CD14-positive monocyte (primary cell): ENCODE measurements around the gene CELF1. TPM values are rescaled to one million over a fixed set of nuclear protein-coding genes. Genes with fewer than 3 reads are reported as not detected.

Source experiments
- DNase-seq, 3 donors: peaks; one replicate each; pipeline ENCODE4 v3.0.0-alpha.2; 2011 to 2022
- H2AFZ ChIP-seq: 2 replicates; pipeline ENCODE4 v1.6.0; 2012; ENCODE audit warnings: mild to moderate bottlenecking, low read depth, low read length, inconsistent platforms; ENCODE audit not compliant: insufficient read depth, poor library complexity, severe bottlenecking
- H3K27ac ChIP-seq, 2 donors: 1 replicate in 1 of 2; 2 replicates in 1 of 2; pipeline ENCODE4 v1.5.1; 2012 to 2013; ENCODE audit warnings: low read length in 2 of 2, control low read depth in 1 of 2, inconsistent platforms in 1 of 2, low read depth in 1 of 2, mild to moderate bottlenecking in 1 of 2
- H3K27me3 ChIP-seq, 2 donors: one replicate each; pipeline versions ENCODE4 v1.6.0 to v1.6.1; 2011 to 2013; ENCODE audit warnings: low read length in 2 of 2; ENCODE audit not compliant: control insufficient read depth in 2 of 2, insufficient read depth in 2 of 2
- H3K36me3 ChIP-seq, 2 donors: replicated peaks in 1 of 2; 1 replicate in 1 of 2; 2 replicates in 1 of 2; pipeline versions ENCODE4 v1.5.1 to v1.6.1; 2012 to 2013; ENCODE audit warnings: low read length in 2 of 2, control low read depth in 1 of 2, inconsistent platforms in 1 of 2, mild to moderate bottlenecking in 1 of 2; ENCODE audit not compliant: insufficient read depth in 2 of 2, control insufficient read depth in 1 of 2
- H3K4me1 ChIP-seq, 2 donors: 1 replicate in 1 of 2; 2 replicates in 1 of 2; pipeline versions ENCODE4 v1.5.1 to v1.6.1; 2012 to 2013; ENCODE audit warnings: low read length in 2 of 2, control low read depth in 1 of 2, inconsistent platforms in 1 of 2, mild to moderate bottlenecking in 1 of 2, moderate library complexity in 1 of 2; ENCODE audit not compliant: insufficient read depth in 2 of 2, control insufficient read depth in 1 of 2
- H3K4me2 ChIP-seq: replicated peaks from 2 replicates; pipeline ENCODE3; 2012; ENCODE audit warnings: low read length, moderate library complexity, mild to moderate bottlenecking; ENCODE audit not compliant: poor library complexity, severe bottlenecking; ENCODE audit errors: extremely low read depth
- H3K4me3 ChIP-seq, 3 experiments: fragments of 200-600 bp in 1 of 3; sonication (generic) in 1 of 3; replicated peaks in 1 of 3; 1 replicate in 2 of 3; 2 replicates in 1 of 3; pipeline ENCODE4 v1.5.1; 2011 to 2013; ENCODE audit warnings: low read length in 3 of 3, mild to moderate bottlenecking in 3 of 3, control low read depth in 2 of 3, low read depth in 2 of 3, inconsistent platforms in 1 of 3, moderate library complexity in 1 of 3
- H3K79me2 ChIP-seq: 2 replicates; pipeline ENCODE4 v1.6.0; 2012; ENCODE audit warnings: mild to moderate bottlenecking, control low read depth, inconsistent platforms, low read length, moderate library complexity; ENCODE audit not compliant: insufficient read depth
- H3K9ac ChIP-seq: 2 replicates; pipeline ENCODE4 v1.6.0; 2017; ENCODE audit warnings: low read length, mild to moderate bottlenecking; ENCODE audit not compliant: insufficient read depth, poor library complexity, severe bottlenecking
- H3K9me3 ChIP-seq, 2 donors: replicated peaks in 1 of 2; 1 replicate in 1 of 2; 2 replicates in 1 of 2; pipeline versions ENCODE4 v1.5.1 to v1.6.1; 2012 to 2013; ENCODE audit warnings: low read length in 2 of 2, control low read depth in 1 of 2; ENCODE audit not compliant: control insufficient read depth in 1 of 2, insufficient read depth in 1 of 2
- H4K20me1 ChIP-seq: 2 replicates; pipeline ENCODE4 v1.6.0; 2012; ENCODE audit warnings: mild to moderate bottlenecking, low read length, control low read depth, moderate library complexity; ENCODE audit not compliant: insufficient read depth
- H3K27ac Mint-ChIP-seq, 7 donors: one replicate each; pipeline ENCODE4 v1.8.0; 2020; ENCODE audit warnings: mild to moderate bottlenecking in 7 of 7, mixed read lengths in 7 of 7, moderate library complexity in 6 of 7, inconsistent platforms in 2 of 7
- H3K27me3 Mint-ChIP-seq, 3 donors: one replicate each; pipeline ENCODE4 v1.8.0; 2021 to 2022; ENCODE audit warnings: low read depth in 3 of 3, mild to moderate bottlenecking in 3 of 3, mixed read lengths in 3 of 3, moderate library complexity in 3 of 3, inconsistent platforms in 1 of 3
- H3K36me3 Mint-ChIP-seq, 2 donors: one replicate each; pipeline ENCODE4 v1.8.0; 2020; ENCODE audit warnings: mixed read lengths in 2 of 2, inconsistent platforms in 1 of 2, mild to moderate bottlenecking in 1 of 2
- H3K4me1 Mint-ChIP-seq: one replicate; pipeline ENCODE4 v1.8.0; 2020; ENCODE audit warnings: mild to moderate bottlenecking, mixed read lengths
- H3K4me3 Mint-ChIP-seq, 2 donors: one replicate each; pipeline ENCODE4 v1.8.0; 2020; ENCODE audit warnings: mild to moderate bottlenecking in 2 of 2, mixed read lengths in 2 of 2, moderate library complexity in 1 of 2
- H3K9me3 Mint-ChIP-seq, 7 donors: one replicate each; pipeline ENCODE4 v1.8.0; 2020 to 2022; ENCODE audit warnings: mixed read lengths in 7 of 7, mild to moderate bottlenecking in 6 of 7, moderate library complexity in 6 of 7, inconsistent platforms in 2 of 7
- WGBS: methylation state at CpG from one replicate; pipeline ENCODE4 v1.1.5; 2013; ENCODE audit warnings: missing lambda C conversion rate; ENCODE audit not compliant: insufficient coverage; 5-methylcytosine and 5-hydroxymethylcytosine counted together
- intact Hi-C, 2 donors: fragments of 100-400 bp; cut with micrococcal nuclease; formaldehyde crosslinking; loops; one replicate each; pipeline versions ENCODE4 v1.15.0 to v1.15.1; 2023
- polyA plus RNA-seq, 3 donors: library from polyadenylated mRNA; depleted of rRNA in 1 of 3; unstranded in 2 of 3; stranded (reverse) in 1 of 3; fragments of 300-500 nt in 2 of 3; fragments of >200 nt in 1 of 3; fragmentation: Illumina TruSeq in 2 of 3; gene quantifications; 1 replicate in 2 of 3; 2 replicates in 1 of 3; pipeline ENCODE4 v1.2.3, GENCODE V29; 2012 to 2021
- TF ChIP-seq, protein P1 (sequence below): fragments of 200-600 bp; IDR thresholded peaks from one replicate; pipeline ENCODE4 v1.8.0; 2022; ENCODE audit warnings: antibody characterized with exemption, mild to moderate bottlenecking

CELF1 gene
- polyA plus RNA-seq, 3 donors = 27.2 to 117 (median 39.9) TPM

DNA sequence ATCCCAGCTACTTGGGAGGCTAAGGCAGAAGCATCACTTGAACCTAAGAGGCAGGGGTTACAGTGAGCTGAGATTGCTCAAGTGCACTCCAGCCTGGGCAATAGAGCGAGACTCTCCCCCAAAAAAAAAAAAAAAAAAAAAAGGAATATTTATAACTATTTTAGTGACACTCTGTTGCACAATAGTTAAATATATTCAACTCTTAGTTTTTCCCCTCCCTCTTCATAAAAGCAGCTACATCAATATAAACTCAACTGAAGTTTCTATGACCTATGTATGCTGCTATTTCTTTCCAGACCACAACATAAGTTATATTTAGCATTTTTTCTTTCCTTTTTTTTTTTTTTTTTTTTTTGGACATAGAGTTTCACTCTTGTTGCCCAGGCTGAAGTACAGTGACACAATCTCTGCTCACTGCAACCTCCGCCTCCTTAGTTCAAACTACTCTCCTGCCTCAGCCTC lies 19.2 kb downstream of the CELF1 start:
- peaks cover 6 to 34% of the 10 kb centered on the region in 2 donors for H3K36me3 Mint-ChIP-seq
- DNase-seq = peak in 1 of 3 donors; percentile 37
- no peak overlapping the region for H3K4me3 Mint-ChIP-seq
- H2AFZ ChIP-seq = no peak overlapping the region
- H3K27me3 Mint-ChIP-seq = peaks cover 0 to 1% (median 0%) of the 10 kb centered on the region in 3 donors
- H3K27ac Mint-ChIP-seq = peak overlapping the region; percentile 66 to 89 (median 82)
- TF ChIP-seq, protein P1, sequence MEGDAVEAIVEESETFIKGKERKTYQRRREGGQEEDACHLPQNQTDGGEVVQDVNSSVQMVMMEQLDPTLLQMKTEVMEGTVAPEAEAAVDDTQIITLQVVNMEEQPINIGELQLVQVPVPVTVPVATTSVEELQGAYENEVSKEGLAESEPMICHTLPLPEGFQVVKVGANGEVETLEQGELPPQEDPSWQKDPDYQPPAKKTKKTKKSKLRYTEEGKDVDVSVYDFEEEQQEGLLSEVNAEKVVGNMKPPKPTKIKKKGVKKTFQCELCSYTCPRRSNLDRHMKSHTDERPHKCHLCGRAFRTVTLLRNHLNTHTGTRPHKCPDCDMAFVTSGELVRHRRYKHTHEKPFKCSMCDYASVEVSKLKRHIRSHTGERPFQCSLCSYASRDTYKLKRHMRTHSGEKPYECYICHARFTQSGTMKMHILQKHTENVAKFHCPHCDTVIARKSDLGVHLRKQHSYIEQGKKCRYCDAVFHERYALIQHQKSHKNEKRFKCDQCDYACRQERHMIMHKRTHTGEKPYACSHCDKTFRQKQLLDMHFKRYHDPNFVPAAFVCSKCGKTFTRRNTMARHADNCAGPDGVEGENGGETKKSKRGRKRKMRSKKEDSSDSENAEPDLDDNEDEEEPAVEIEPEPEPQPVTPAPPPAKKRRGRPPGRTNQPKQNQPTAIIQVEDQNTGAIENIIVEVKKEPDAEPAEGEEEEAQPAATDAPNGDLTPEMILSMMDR = no peak
- H4K20me1 ChIP-seq = peaks cover 100% of the 10 kb centered on the region
- peaks cover 31% of the 10 kb centered on the region for H3K4me1 Mint-ChIP-seq
- peaks cover 100% of the 10 kb centered on the region for H3K79me2 ChIP-seq
- H3K9me3 Mint-ChIP-seq = no peaks in the 10 kb centered on the region
- intact Hi-C loops = no loop called here
- H3K4me2 ChIP-seq = no peak overlapping the region
- no peaks in the 10 kb centered on the region for H3K27me3 ChIP-seq
- H3K27ac ChIP-seq = peak overlapping the region; percentile 57 to 61
- no peaks in the 10 kb centered on the region for H3K9me3 ChIP-seq
- peaks cover 13 to 29% of the 10 kb centered on the region in 2 donors for H3K4me1 ChIP-seq
- H3K4me3 ChIP-seq = no peak overlapping the region
- H3K9ac ChIP-seq = no peak overlapping the region
- no CpG with 5 or more reads among the region's 2 CpGs for WGBS
- peaks cover 16% of the 10 kb centered on the region in 2 donors for H3K36me3 ChIP-seq

DNA sequence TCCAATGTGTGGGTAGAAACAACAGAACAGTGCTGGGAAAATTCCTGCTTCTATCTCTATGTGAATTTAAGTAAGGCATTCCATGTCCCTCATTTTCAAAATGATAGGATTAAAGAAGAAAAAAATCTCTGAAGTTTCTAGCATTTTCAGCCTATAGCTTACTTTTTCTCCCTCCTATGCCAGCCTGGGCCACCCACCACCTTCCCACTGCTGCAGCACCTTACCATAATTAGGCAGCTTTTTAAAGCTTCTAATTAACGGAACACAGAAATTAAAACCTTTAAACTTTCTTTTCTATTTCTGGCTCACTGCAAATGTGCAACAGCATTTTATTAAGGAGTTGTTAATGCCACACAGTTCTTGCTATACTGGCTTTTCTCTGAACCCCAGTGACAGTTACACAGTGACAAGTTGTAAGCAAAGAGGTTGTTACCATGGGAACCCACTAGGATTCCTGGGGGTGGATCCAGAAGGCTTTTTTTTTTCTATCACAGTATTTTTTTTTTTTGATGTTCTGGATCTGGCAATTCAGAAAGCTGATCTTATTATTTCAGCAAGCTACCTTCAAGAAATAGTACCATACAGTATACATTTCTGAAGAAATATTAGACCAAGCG lies 20.2 kb downstream of the CELF1 start:
- Mint-ChIP-seq H3K4me3 (no peak overlapping the region), H3K36me3 (peaks cover 6 to 41% of the 10 kb centered on the region in 2 donors), H3K27me3 (peaks cover 0 to 1% (median 0%) of the 10 kb centered on the region in 3 donors), H3K9me3 (no peaks in the 10 kb centered on the region), H3K4me1 (peaks cover 31% of the 10 kb centered on the region), H3K27ac (peak overlapping the region in 6 of 7 donors; percentile 63 to 85 (median 74))
- H3K79me2 ChIP-seq = peaks cover 100% of the 10 kb centered on the region
- H3K27me3 ChIP-seq = no peaks in the 10 kb centered on the region
- peaks cover 16% of the 10 kb centered on the region in 2 donors for H3K36me3 ChIP-seq
- no peak for DNase-seq
- intact Hi-C loops = no loop called here
- H3K9me3 ChIP-seq = no peaks in the 10 kb centered on the region
- no peak overlapping the region for H3K4me3 ChIP-seq
- peaks cover 100% of the 10 kb centered on the region for H4K20me1 ChIP-seq
- no peak overlapping the region for H3K9ac ChIP-seq
- H3K27ac ChIP-seq = peak overlapping the region in 1 of 2 donors; percentile 61
- peaks cover 13 to 29% of the 10 kb centered on the region in 2 donors for H3K4me1 ChIP-seq
- WGBS = 100% methylated on average over 1 of the region's 2 CpGs
- no peak overlapping the region for H2AFZ ChIP-seq
- H3K4me2 ChIP-seq = no peak overlapping the region
- TF ChIP-seq, protein P1 = no peak
